Aorta (tissue), 5 donors: ENCODE measurements around the gene MAPRE2. TPM values are rescaled to one million over a fixed set of nuclear protein-coding genes. Genes with fewer than 3 reads are reported as not detected.

ENCODE experiments used
- ATAC-seq: fragments of 200-7000 bp; cut with Tn5 transposase; one replicate; pipeline ENCODE4 v1.9.1; 2022; ENCODE audit warnings: moderate library complexity; ENCODE audit not compliant: low FRiP score
- DNase-seq, 2 donors: peaks; one replicate each; pipeline ENCODE4 v3.0.0-alpha.2; 2020
- H3K27ac ChIP-seq, 2 donors: one replicate each; pipeline ENCODE4 v1.5.1; 2013; ENCODE audit warnings: low read length in 2 of 2, mild to moderate bottlenecking in 2 of 2, moderate library complexity in 2 of 2, control low read depth in 1 of 2, inconsistent platforms in 1 of 2, low read depth in 1 of 2
- H3K27me3 ChIP-seq, 2 donors: one replicate each; pipeline ENCODE4 v1.6.1; 2013; ENCODE audit warnings: control low read depth in 1 of 2, low read length in 1 of 2, mild to moderate bottlenecking in 1 of 2, moderate library complexity in 1 of 2; ENCODE audit not compliant: insufficient read depth in 2 of 2, control insufficient read depth in 1 of 2
- H3K36me3 ChIP-seq, 2 donors: one replicate each; pipeline ENCODE4 v1.6.1; 2013; ENCODE audit warnings: control low read depth in 1 of 2, low read length in 1 of 2, mild to moderate bottlenecking in 1 of 2; ENCODE audit not compliant: insufficient read depth in 2 of 2, control insufficient read depth in 1 of 2
- H3K4me1 ChIP-seq, 2 donors: one replicate each; pipeline ENCODE4 v1.6.1; 2013; ENCODE audit warnings: low read length in 2 of 2, control low read depth in 1 of 2, mild to moderate bottlenecking in 1 of 2, moderate library complexity in 1 of 2; ENCODE audit not compliant: insufficient read depth in 2 of 2, control insufficient read depth in 1 of 2
- H3K4me3 ChIP-seq, 2 donors: one replicate each; pipeline ENCODE4 v1.5.1; 2013; ENCODE audit warnings: low read length in 2 of 2, control low read depth in 1 of 2, mild to moderate bottlenecking in 1 of 2
- H3K9me3 ChIP-seq: one replicate; pipeline ENCODE4 v1.6.1; 2013; ENCODE audit warnings: mild to moderate bottlenecking, low read length; ENCODE audit not compliant: control insufficient read depth
- WGBS, 2 donors: extraction: QIAGEN DNeasy Blood & Tissue Kit; methylation state at CpG; one replicate each; pipeline ENCODE4 v1.1.7; 2013; 5-methylcytosine and 5-hydroxymethylcytosine counted together
- intact Hi-C, 2 donors: fragments of 100-400 bp; cut with DNase I; formaldehyde crosslinking; loops; one replicate each; pipeline versions ENCODE4 v1.14.2 to v1.15.0; 2022
- polyA plus RNA-seq, 2 donors: library from polyadenylated mRNA; stranded (reverse); fragments of 200-250 nt; gene quantifications; one replicate each; pipeline ENCODE4 v1.2.3, GENCODE V29; 2013
- total RNA-seq, 2 donors: library from RNA; stranded (reverse); fragmentation: NEBNext Ultra II Directional; extraction: Animal tissue kit (Norgen Biotek cat#: 25700); gene quantifications; one replicate each; pipeline ENCODE4 v1.2.1, GENCODE V29; 2021
- donor health status: healthy with polysubstance abuse.
- donor health status: Bipolar disorder and iron deficiency.
- donor health status: DM: no; HTN: no; CAD: no.
- donor health status: DM: no; HTN: no; CAD: no.
- donor health status: DM: yes; HTN: yes; CAD: no.

Gene MAPRE2
- total and polyA plus RNA-seq, 4 donors = 22.5 to 71.9 (median 44.6) TPM

DNA sequence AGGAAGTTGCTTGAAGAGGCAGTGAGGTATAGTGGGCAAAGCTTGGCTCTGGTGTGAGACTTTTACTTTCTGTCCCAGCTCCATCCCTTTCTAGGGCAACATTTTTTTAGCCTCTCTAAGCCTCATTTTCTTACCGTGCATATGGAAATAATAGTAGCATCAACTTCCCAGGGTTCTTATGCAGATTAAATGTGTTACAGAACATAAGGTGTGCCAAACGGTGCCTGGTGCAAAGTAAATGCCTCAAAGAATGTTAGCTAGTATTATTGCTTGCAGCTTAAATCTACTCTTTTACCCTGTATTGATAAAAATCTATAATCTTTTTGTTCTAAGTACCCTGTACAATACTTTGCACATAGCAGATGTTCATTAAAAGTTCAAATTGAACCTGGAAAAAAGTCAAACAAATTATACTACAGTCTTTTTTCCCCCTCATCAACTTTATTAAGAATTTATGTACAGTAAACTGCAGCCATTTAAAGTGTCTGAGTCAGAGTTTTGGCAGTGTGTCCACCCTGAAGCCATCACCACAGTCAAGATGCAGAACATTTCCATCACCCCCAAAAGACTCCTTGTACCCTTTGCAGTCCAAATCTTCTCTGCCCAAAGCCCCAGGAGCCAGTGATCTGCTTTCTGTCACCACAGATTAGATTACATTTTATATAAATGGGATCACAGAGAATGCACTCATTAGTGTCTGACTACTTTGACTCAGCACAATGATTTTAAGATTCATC is 10.6 kb downstream of the MAPRE2 start:
- no peaks in the 10 kb centered on the region for H3K9me3 ChIP-seq
- no peak for DNase-seq
- ATAC-seq = no peak
- peaks cover 1 to 4% of the 10 kb centered on the region in 2 donors for H3K4me1 ChIP-seq
- WGBS, 2 donors = 81 to 83% methylated on average over 2 of the region's 2 CpGs
- no peaks in the 10 kb centered on the region for H3K27me3 ChIP-seq
- intact Hi-C loops = no loop called here
- H3K36me3 ChIP-seq = no peaks in the 10 kb centered on the region
- no peak overlapping the region for H3K27ac ChIP-seq
- H3K4me3 ChIP-seq = no peak overlapping the region

DNA sequence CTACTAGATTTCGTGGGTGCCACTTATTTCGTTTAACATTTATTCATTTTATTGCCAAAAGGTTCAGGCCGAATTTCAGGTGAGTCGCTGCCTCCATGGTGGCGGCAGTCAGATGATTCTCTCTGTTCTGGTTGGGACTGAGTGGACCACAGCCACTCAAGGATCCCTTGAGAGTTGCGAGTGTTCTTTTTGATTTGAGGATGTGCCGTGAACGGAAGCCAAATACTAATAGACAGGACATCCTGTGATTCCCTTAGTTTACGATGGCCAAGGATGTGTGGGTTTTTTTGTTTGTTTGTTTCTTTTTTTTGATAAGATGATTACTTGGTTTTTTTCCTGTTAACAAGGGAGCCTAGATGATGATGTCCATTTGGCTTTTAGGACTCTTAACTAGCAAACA is 13.2 kb downstream of the MAPRE2 start:
- H3K36me3 ChIP-seq = no peaks in the 10 kb centered on the region
- ATAC-seq (no peak), DNase-seq (no peak)
- H3K9me3 ChIP-seq = no peaks in the 10 kb centered on the region
- WGBS, 2 donors = 96 to 97% methylated on average over 9 of the region's 9 CpGs
- H3K27me3 ChIP-seq = no peaks in the 10 kb centered on the region
- peaks cover 3 to 9% of the 10 kb centered on the region in 2 donors for H3K4me1 ChIP-seq
- no peak overlapping the region for H3K27ac ChIP-seq
- intact Hi-C loops = no loop called here
- H3K4me3 ChIP-seq = no peak overlapping the region

DNA sequence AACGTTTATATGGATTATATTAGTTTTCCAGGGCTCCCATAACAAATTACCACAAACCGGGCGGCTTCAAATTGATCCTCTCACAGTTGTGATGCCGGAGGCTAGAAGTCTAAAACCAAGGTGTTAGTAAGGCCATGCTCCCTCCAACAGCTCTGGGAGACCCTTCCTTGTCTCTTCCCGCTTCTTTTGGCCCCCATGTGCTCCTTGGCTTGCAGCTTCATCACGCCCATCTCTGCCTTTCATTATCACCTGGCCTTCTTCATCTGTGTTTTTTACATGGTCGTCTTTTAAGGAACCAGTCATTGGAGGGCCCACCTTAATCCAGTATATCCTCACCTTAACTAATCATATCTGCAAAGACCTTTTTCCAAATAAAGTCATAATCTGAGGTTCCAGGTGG is 13.9 kb downstream of the MAPRE2 start:
- ATAC-seq (no peak), DNase-seq (no peak)
- H3K27me3 ChIP-seq = no peaks in the 10 kb centered on the region
- H3K9me3 ChIP-seq = no peaks in the 10 kb centered on the region
- H3K36me3 ChIP-seq = no peaks in the 10 kb centered on the region
- intact Hi-C loops = no loop called here
- WGBS, 2 donors = 95 to 96% methylated on average over 7 of the region's 7 CpGs
- H3K4me1 ChIP-seq = peaks cover 3 to 11% of the 10 kb centered on the region in 2 donors
- H3K27ac ChIP-seq = no peak overlapping the region
- H3K4me3 ChIP-seq = no peak overlapping the region

GRCh38 chr18:35055726-35056125 is 14.5 kb downstream of the MAPRE2 start:
- H3K36me3 ChIP-seq = no peaks in the 10 kb centered on the region
- WGBS, 2 donors = 95 to 100% methylated on average over 2 of the region's 2 CpGs
- H3K4me1 ChIP-seq = peaks cover 5 to 11% of the 10 kb centered on the region in 2 donors
- H3K27ac ChIP-seq = no peak overlapping the region
- no peaks in the 10 kb centered on the region for H3K9me3 ChIP-seq
- intact Hi-C loops = no loop called here
- no peak for ATAC-seq
- H3K4me3 ChIP-seq = no peak overlapping the region
- no peaks in the 10 kb centered on the region for H3K27me3 ChIP-seq
- DNase-seq = no peak

DNA sequence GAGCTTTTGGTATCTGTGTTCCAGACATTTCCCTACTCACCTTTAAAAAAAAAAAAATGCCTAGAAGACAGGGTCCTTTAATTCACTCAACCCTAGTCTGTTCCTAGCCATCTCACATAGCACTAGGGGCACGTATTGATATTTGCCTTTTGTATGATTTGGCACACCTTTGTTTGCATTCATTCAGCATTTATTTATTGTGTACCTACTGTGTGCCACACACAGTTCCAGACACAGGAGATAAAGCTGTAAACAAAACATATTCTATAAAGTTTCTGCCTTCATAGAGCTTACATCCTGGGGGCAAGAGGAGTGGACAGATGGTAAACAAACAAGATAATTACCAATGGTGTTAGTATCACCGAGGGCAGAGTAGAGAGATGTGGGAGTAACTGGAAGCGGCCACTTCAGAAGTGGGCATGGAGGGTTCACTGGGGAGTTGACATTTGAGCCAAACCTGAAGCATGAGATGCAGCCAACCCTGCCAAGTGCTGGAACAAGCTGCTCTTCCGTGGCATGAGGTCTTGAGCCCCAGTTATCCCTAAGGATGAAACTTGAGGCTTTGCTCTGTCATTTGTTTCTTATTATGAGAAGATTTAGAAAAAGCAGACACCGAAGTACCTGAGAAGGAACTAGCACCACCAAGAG is 18.2 kb downstream of the MAPRE2 start:
- no peak for DNase-seq
- H3K4me1 ChIP-seq = peaks cover 7 to 8% of the 10 kb centered on the region in 2 donors
- no peak for ATAC-seq
- no peak overlapping the region for H3K4me3 ChIP-seq
- intact Hi-C loops = no loop called here
- no peaks in the 10 kb centered on the region for H3K27me3 ChIP-seq
- no peaks in the 10 kb centered on the region for H3K36me3 ChIP-seq
- no peak overlapping the region for H3K27ac ChIP-seq
- no peaks in the 10 kb centered on the region for H3K9me3 ChIP-seq
- WGBS, 2 donors = 82 to 85% methylated on average over 5 of the region's 5 CpGs

- no peak overlapping the region for H3K4me3 ChIP-seq
- WGBS, 2 donors = 56 to 58% methylated on average over 9 of the region's 9 CpGs
- no peaks in the 10 kb centered on the region for H3K36me3 ChIP-seq
- ATAC-seq = peak; percentile 19
- H3K9me3 ChIP-seq = no peaks in the 10 kb centered on the region
- H3K4me1 ChIP-seq = peaks cover 7 to 8% of the 10 kb centered on the region in 2 donors
- intact Hi-C loops = loop anchor here in 1 of 2 donors (10.0 kb wide), 1 partner anchor 55 kb away; no protein-coding TSS in a partner anchor
- no peak for DNase-seq
- H3K27ac ChIP-seq = no peak overlapping the region
- no peaks in the 10 kb centered on the region for H3K27me3 ChIP-seq
Observed at GRCh38 chr18:35060122-35060815, 19.1 kb downstream of the MAPRE2 start.

GRCh38 chr18:35061336-35061735 is 20.1 kb downstream of the MAPRE2 start:
- Histone ChIP-seq H3K4me1 (peaks cover 7 to 8% of the 10 kb centered on the region in 2 donors), H3K27ac (no peak overlapping the region), H3K36me3 (no peaks in the 10 kb centered on the region), H3K9me3 (no peaks in the 10 kb centered on the region), H3K27me3 (no peaks in the 10 kb centered on the region), H3K4me3 (no peak overlapping the region)
- no peak for ATAC-seq
- WGBS, 2 donors = 88 to 91% methylated on average over 7 of the region's 7 CpGs
- DNase-seq = no peak
- intact Hi-C loops = loop anchor here in 1 of 2 donors (10.0 kb wide), 1 partner anchor 53 kb away; no protein-coding TSS in a partner anchor

- H3K27ac ChIP-seq = no peak overlapping the region
- no peak for DNase-seq
- no peaks in the 10 kb centered on the region for H3K27me3 ChIP-seq
- intact Hi-C loops = loop anchor here in 1 of 2 donors (10.0 kb wide), 1 partner anchor 53 kb away; no protein-coding TSS in a partner anchor
- H3K4me1 ChIP-seq = peaks cover 7 to 8% of the 10 kb centered on the region in 2 donors
- WGBS, 2 donors = 82 to 89% methylated on average over 7 of the region's 7 CpGs
- no peak overlapping the region for H3K4me3 ChIP-seq
- no peak for ATAC-seq
- H3K9me3 ChIP-seq = no peaks in the 10 kb centered on the region
- H3K36me3 ChIP-seq = no peaks in the 10 kb centered on the region
Observed at GRCh38 chr18:35061804-35062203, 20.6 kb downstream of the MAPRE2 start.
